Panc1 (cell line): Measurements from ENCODE around the gene GPR45. TPM values are rescaled to one million over a fixed set of nuclear protein-coding genes. Genes with fewer than 3 reads are reported as not detected.

Experiments used
- ATAC-seq: fragments of 200-7000 bp; cut with Tn5 transposase; 2 replicates; pipeline ENCODE4 v1.9.1; 2020; ENCODE audit warnings: mild to moderate bottlenecking, moderate library complexity
- BruUV-seq: library from RNA; stranded (reverse); fragments of 400-500 nt; replicated peaks from 2 replicates; lab custom pipeline; 2021; lab: Mats Ljungman, UMichigan
- CTCF ChIA-PET: fragments of 300-600 bp; sonication (Branson Sonifier 250); formaldehyde crosslinking; loops from one replicate; lab custom pipeline; 2022; ENCODE audit warnings: antibody characterized with exemption; lab: Charles Lee
- POLR2A ChIA-PET: fragments of 300-600 bp; sonication (Branson Sonifier 250); formaldehyde crosslinking; loops from one replicate; lab custom pipeline; 2022; ENCODE audit warnings: antibody characterized with exemption; lab: Charles Lee
- DNase-seq: peaks from one replicate; pipeline ENCODE4 v3.0.0-alpha.2; 2010; ENCODE audit warnings: low read depth, low spot score
- H3K27ac ChIP-seq: 2 replicates; pipeline ENCODE4 v1.5.1; 2011; ENCODE audit warnings: mild to moderate bottlenecking, low read length, inconsistent platforms
- H3K27me3 ChIP-seq: fragments of 200-500 bp; sonication (Bioruptor generic); 2 replicates; pipeline ENCODE4 v1.6.0; 2014; ENCODE audit warnings: low read length, inconsistent platforms; ENCODE audit not compliant: control insufficient read depth, insufficient read depth
- H3K36me3 ChIP-seq: fragments of 200-500 bp; sonication (Bioruptor generic); 2 replicates; pipeline ENCODE4 v1.5.1; 2014; ENCODE audit warnings: inconsistent platforms, mild to moderate bottlenecking, low read length, moderate library complexity; ENCODE audit not compliant: control insufficient read depth, insufficient read depth
- H3K4me1 ChIP-seq: 2 replicates; pipeline ENCODE4 v1.5.1; 2011; ENCODE audit warnings: inconsistent platforms, mild to moderate bottlenecking, low read length, moderate library complexity; ENCODE audit not compliant: control insufficient read depth, insufficient read depth
- H3K4me3 ChIP-seq, 2 experiments: 2 replicates each; pipeline ENCODE4 v1.5.1; 2011 to 2012; ENCODE audit warnings: low read depth in 2 of 2, low read length in 2 of 2, mild to moderate bottlenecking in 2 of 2, inconsistent platforms in 1 of 2, moderate library complexity in 1 of 2
- H3K9me3 ChIP-seq: fragments of 200-500 bp; sonication (Bioruptor generic); 2 replicates; pipeline ENCODE4 v1.5.1; 2014; ENCODE audit warnings: low read depth, mild to moderate bottlenecking, inconsistent platforms, low read length, moderate library complexity; ENCODE audit not compliant: control insufficient read depth, insufficient read depth
- POLR2AphosphoS5 ChIP-seq: IDR thresholded peaks from 2 replicates; pipeline ENCODE4 v1.6.1; 2012; ENCODE audit warnings: mild to moderate bottlenecking, low read depth, low read length, moderate library complexity
- SIN3A ChIP-seq: IDR thresholded peaks from 2 replicates; pipeline ENCODE4 v1.6.1; 2012; ENCODE audit warnings: low read depth, mild to moderate bottlenecking, low read length, moderate library complexity, borderline replicate concordance; ENCODE audit not compliant: insufficient read depth
- TCF7L2 ChIP-seq: IDR thresholded peaks from 2 replicates; pipeline ENCODE4 v1.6.1; 2011; ENCODE audit warnings: mild to moderate bottlenecking, low read depth, low read length, inconsistent platforms
- in situ Hi-C: cut with HindIII; loops from 2 replicates; pipeline ENCODE4 v1.10.0; 2016; ENCODE audit warnings: low sequenced_read_pairs, low pct_unique_long_range_greater_than_20kb
- intact Hi-C: fragments of 100-400 bp; cut with micrococcal nuclease; formaldehyde crosslinking; loops from one replicate; pipeline ENCODE4 v1.10.0; 2022; ENCODE audit not compliant: unreplicated experiment
- total RNA-seq: library from RNA; stranded (reverse); gene quantifications from one replicate; pipeline ENCODE4 v1.2.1, GENCODE V29; 2021; ENCODE audit not compliant: unreplicated experiment
- TF ChIP-seq, protein P1 (sequence below): fragments of 450-650 bp; IDR thresholded peaks from 2 replicates; pipeline ENCODE4 v1.5.1; 2017; ENCODE audit warnings: mild to moderate bottlenecking
- TF ChIP-seq, protein P2 (sequence below), 2 experiments: IDR thresholded peaks; 2 replicates each; pipeline ENCODE4 v1.6.1; 2011 to 2012; ENCODE audit warnings: low read depth in 2 of 2, control low read depth in 1 of 2, low read length in 1 of 2, mild to moderate bottlenecking in 1 of 2, moderate library complexity in 1 of 2; ENCODE audit not compliant: insufficient read depth in 1 of 2

The GPR45 gene
- total RNA-seq, 1 experiment from 2014 or later = not detected

DNA sequence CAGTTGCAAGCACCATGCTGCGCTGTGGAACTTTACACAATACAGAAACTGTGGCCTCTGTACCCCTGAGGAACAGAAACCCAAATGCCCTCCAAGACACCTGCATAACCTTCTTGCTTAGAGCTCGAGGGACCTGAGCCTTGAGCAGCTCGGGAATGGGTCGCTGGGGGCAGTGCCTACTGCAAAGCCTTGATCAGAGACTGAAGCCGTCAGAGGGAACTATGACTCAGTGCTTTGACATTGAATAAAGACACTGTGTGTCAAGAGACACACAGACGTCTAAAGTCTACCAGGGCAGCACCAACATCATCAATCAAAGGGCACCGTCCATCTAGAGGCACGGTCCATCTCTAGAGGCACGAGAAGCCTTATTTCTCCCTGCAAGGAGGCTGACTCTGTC, 30.6 kb downstream of the GPR45 start:
- Histone ChIP-seq H3K27me3 (no peaks in the 10 kb centered on the region), H3K4me3 (no peak overlapping the region), H3K4me1 (no peaks in the 10 kb centered on the region), H3K36me3 (peaks cover 15% of the 10 kb centered on the region), H3K27ac (no peak overlapping the region), H3K9me3 (no peaks in the 10 kb centered on the region)
- no TSS peak for BruUV-seq
- no peak for DNase-seq
- intact Hi-C loops = no loop called here
- ATAC-seq = no peak
- POLR2A ChIA-PET = no interaction called here
- CTCF ChIA-PET = interaction anchor here (0.6 kb wide), 1 partner anchor 51 kb away, joined by 3 read pairs; no protein-coding TSS in a partner anchor
- no peak for TF ChIP-seq POLR2AphosphoS5
- no peak for TF ChIP-seq TCF7L2
- no peak for TF ChIP-seq SIN3A
- TF ChIP-seq, protein P1, sequence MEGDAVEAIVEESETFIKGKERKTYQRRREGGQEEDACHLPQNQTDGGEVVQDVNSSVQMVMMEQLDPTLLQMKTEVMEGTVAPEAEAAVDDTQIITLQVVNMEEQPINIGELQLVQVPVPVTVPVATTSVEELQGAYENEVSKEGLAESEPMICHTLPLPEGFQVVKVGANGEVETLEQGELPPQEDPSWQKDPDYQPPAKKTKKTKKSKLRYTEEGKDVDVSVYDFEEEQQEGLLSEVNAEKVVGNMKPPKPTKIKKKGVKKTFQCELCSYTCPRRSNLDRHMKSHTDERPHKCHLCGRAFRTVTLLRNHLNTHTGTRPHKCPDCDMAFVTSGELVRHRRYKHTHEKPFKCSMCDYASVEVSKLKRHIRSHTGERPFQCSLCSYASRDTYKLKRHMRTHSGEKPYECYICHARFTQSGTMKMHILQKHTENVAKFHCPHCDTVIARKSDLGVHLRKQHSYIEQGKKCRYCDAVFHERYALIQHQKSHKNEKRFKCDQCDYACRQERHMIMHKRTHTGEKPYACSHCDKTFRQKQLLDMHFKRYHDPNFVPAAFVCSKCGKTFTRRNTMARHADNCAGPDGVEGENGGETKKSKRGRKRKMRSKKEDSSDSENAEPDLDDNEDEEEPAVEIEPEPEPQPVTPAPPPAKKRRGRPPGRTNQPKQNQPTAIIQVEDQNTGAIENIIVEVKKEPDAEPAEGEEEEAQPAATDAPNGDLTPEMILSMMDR = no peak
- TF ChIP-seq, protein P2, sequence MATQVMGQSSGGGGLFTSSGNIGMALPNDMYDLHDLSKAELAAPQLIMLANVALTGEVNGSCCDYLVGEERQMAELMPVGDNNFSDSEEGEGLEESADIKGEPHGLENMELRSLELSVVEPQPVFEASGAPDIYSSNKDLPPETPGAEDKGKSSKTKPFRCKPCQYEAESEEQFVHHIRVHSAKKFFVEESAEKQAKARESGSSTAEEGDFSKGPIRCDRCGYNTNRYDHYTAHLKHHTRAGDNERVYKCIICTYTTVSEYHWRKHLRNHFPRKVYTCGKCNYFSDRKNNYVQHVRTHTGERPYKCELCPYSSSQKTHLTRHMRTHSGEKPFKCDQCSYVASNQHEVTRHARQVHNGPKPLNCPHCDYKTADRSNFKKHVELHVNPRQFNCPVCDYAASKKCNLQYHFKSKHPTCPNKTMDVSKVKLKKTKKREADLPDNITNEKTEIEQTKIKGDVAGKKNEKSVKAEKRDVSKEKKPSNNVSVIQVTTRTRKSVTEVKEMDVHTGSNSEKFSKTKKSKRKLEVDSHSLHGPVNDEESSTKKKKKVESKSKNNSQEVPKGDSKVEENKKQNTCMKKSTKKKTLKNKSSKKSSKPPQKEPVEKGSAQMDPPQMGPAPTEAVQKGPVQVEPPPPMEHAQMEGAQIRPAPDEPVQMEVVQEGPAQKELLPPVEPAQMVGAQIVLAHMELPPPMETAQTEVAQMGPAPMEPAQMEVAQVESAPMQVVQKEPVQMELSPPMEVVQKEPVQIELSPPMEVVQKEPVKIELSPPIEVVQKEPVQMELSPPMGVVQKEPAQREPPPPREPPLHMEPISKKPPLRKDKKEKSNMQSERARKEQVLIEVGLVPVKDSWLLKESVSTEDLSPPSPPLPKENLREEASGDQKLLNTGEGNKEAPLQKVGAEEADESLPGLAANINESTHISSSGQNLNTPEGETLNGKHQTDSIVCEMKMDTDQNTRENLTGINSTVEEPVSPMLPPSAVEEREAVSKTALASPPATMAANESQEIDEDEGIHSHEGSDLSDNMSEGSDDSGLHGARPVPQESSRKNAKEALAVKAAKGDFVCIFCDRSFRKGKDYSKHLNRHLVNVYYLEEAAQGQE (IDR thresholded peaks at IDR 0.05; ENCODE audit: insufficient read depth in 1 of 2, low read depth in 2 of 2, low read length in 1 of 2) = no peak
- in situ Hi-C loops = no loop called here

DNA sequence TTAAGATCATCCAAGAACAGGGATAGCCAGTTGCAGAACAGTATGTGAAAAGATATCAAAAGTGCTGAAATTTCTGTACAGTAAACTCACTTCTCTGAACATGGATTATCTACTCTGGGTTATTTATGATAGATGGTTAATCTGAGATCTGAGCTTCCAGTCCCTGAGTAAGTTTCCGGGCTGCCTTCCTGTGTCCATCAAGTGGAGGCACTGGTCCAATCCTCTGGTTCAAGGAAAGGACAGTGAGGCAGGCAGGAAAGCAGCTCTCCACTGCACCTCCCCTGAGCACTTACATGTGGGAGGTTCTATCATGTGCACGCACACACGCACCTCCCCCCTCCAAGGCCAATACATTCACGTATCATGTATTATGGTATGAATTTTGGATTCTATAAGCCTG, 32.5 kb downstream of the GPR45 start:
- POLR2A ChIA-PET = no interaction called here
- DNase-seq = no peak
- no peaks in the 10 kb centered on the region for H3K27me3 ChIP-seq
- no peak overlapping the region for H3K4me3 ChIP-seq
- in situ Hi-C loops = no loop called here
- peaks cover 14% of the 10 kb centered on the region for H3K36me3 ChIP-seq
- H3K9me3 ChIP-seq = no peaks in the 10 kb centered on the region
- TF ChIP-seq, protein P1 = no peak
- TF ChIP-seq, protein P2 (IDR thresholded peaks at IDR 0.05; ENCODE audit: insufficient read depth in 1 of 2, low read depth in 2 of 2, low read length in 1 of 2) = no peak
- TF ChIP-seq POLR2AphosphoS5 (no peak), TCF7L2 (no peak), SIN3A (no peak)
- H3K27ac ChIP-seq = no peak overlapping the region
- CTCF ChIA-PET = interaction anchor here (1.2 kb wide), 1 partner anchor 14 kb away, joined by 4 read pairs; no protein-coding TSS in a partner anchor
- no peak for ATAC-seq
- no peaks in the 10 kb centered on the region for H3K4me1 ChIP-seq
- no TSS peak for BruUV-seq
- intact Hi-C loops = no loop called here
